HEK293 (cell line): Measurements from ENCODE around the gene NGF.

ENCODE experiments used
- CTCF ChIA-PET: fragments of 350-600 bp; formaldehyde crosslinking; extraction: SDS; loops from one replicate; lab custom pipeline; 2021; ENCODE audit warnings: antibody characterized with exemption; lab: Yijun Ruan, JAX
- POLR2A ChIA-PET: fragments of 300-600 bp; formaldehyde crosslinking; extraction: SDS; loops from one replicate; lab custom pipeline; 2020; ENCODE audit warnings: antibody characterized with exemption, inconsistent platforms; lab: Yijun Ruan, JAX
- H3K27ac ChIP-seq: fragments of 200-500 bp; sonication (Bioruptor generic); 2 replicates; pipeline ENCODE4 v1.5.1; 2014; ENCODE audit warnings: low read depth, low read length, control low read depth, inconsistent platforms; ENCODE audit errors: extremely low read depth
- H3K36me3 ChIP-seq, 2 experiments: fragments of 200-500 bp in 1 of 2; sonication (Bioruptor generic) in 1 of 2; 1 replicate in 1 of 2; 2 replicates in 1 of 2; pipeline ENCODE4 v1.5.1; 2014 to 2017; ENCODE audit warnings: inconsistent platforms in 2 of 2, low read length in 2 of 2; ENCODE audit not compliant: control insufficient read depth in 2 of 2, insufficient read depth in 1 of 2
- H3K4me1 ChIP-seq: fragments of 200-500 bp; sonication (Bioruptor generic); 2 replicates; pipeline ENCODE4 v1.5.1; 2014; ENCODE audit warnings: mild to moderate bottlenecking, low read length, inconsistent platforms; ENCODE audit not compliant: control insufficient read depth, insufficient read depth
- H3K4me3 ChIP-seq: 2 replicates; pipeline ENCODE4 v1.5.1; 2011; ENCODE audit warnings: low read depth, mild to moderate bottlenecking, control low read depth, low read length, moderate library complexity
- H3K9me3 ChIP-seq: fragments of 200-500 bp; sonication (Bioruptor generic); 2 replicates; pipeline ENCODE4 v1.5.1; 2014; ENCODE audit warnings: low read depth, low read length, inconsistent platforms; ENCODE audit not compliant: control insufficient read depth, insufficient read depth
- AEBP2 ChIP-seq: fragments of 450-650 bp; formaldehyde crosslinking; IDR thresholded peaks from 2 replicates; pipeline ENCODE4 v1.5.1; 2016; ENCODE audit warnings: missing biosample characterization, missing genetic modification characterization, borderline replicate concordance
- HIC1 ChIP-seq: fragments of 450-650 bp; formaldehyde crosslinking; IDR thresholded peaks from 2 replicates; pipeline ENCODE4 v1.5.1; 2016; ENCODE audit warnings: missing biosample characterization, missing genetic modification characterization
- PRDM2 ChIP-seq: fragments of 450-650 bp; formaldehyde crosslinking; IDR thresholded peaks from 2 replicates; pipeline ENCODE4 v1.5.1; 2016; ENCODE audit warnings: missing biosample characterization, missing genetic modification characterization, borderline replicate concordance
- SETDB1 ChIP-seq: IDR thresholded peaks from one replicate; pipeline ENCODE4 v1.6.1; 2017; ENCODE audit warnings: mild to moderate bottlenecking, low read length, moderate library complexity, mixed read lengths; ENCODE audit not compliant: insufficient read length
- TRIM28 ChIP-seq: IDR thresholded peaks from 2 replicates; pipeline ENCODE4 v1.6.1; 2011; ENCODE audit warnings: low read length, control low read depth, borderline replicate concordance
- YY1 ChIP-seq: fragments of 450-650 bp; formaldehyde crosslinking; IDR thresholded peaks from 2 replicates; pipeline ENCODE4 v1.5.1; 2018; ENCODE audit warnings: missing biosample characterization, missing genetic modification characterization
- ZNF10 ChIP-seq: fragments of 450-650 bp; formaldehyde crosslinking; IDR thresholded peaks from 2 replicates; pipeline ENCODE4 v1.5.1; 2017; ENCODE audit warnings: missing biosample characterization, missing genetic modification characterization
- ZNF132 ChIP-seq: fragments of 450-650 bp; formaldehyde crosslinking; IDR thresholded peaks from 2 replicates; pipeline ENCODE4 v1.5.1; 2017; ENCODE audit warnings: missing biosample characterization, missing genetic modification characterization, borderline replicate concordance
- ZNF175 ChIP-seq: fragments of 450-650 bp; formaldehyde crosslinking; IDR thresholded peaks from 2 replicates; pipeline ENCODE4 v1.5.1; 2016; ENCODE audit warnings: missing biosample characterization, missing genetic modification characterization
- ZNF202 ChIP-seq: fragments of 450-650 bp; formaldehyde crosslinking; IDR thresholded peaks from 2 replicates; pipeline ENCODE4 v1.5.1; 2016; ENCODE audit warnings: missing biosample characterization, missing genetic modification characterization, borderline replicate concordance
- ZNF239 ChIP-seq: fragments of 450-650 bp; formaldehyde crosslinking; IDR thresholded peaks from 2 replicates; pipeline ENCODE4 v1.5.1; 2016; ENCODE audit warnings: missing biosample characterization, missing genetic modification characterization
- ZNF248 ChIP-seq: fragments of 450-650 bp; formaldehyde crosslinking; IDR thresholded peaks from 2 replicates; pipeline ENCODE4 v1.5.1; 2017; ENCODE audit warnings: missing biosample characterization, missing genetic modification characterization
- ZNF354C ChIP-seq: fragments of 450-650 bp; formaldehyde crosslinking; IDR thresholded peaks from 2 replicates; pipeline ENCODE4 v1.5.1; 2016; ENCODE audit warnings: missing biosample characterization, missing genetic modification characterization, low read depth, borderline replicate concordance
- ZNF398 ChIP-seq: fragments of 450-650 bp; formaldehyde crosslinking; IDR thresholded peaks from 2 replicates; pipeline ENCODE4 v1.5.1; 2017; ENCODE audit warnings: missing biosample characterization, missing genetic modification characterization
- ZNF433 ChIP-seq: fragments of 450-650 bp; formaldehyde crosslinking; IDR thresholded peaks from 2 replicates; pipeline ENCODE4 v1.5.1; 2016; ENCODE audit warnings: missing biosample characterization, missing genetic modification characterization, low read depth
- ZNF561 ChIP-seq: fragments of 450-650 bp; IDR thresholded peaks from 2 replicates; pipeline ENCODE4 v1.5.1; 2018; ENCODE audit warnings: missing biosample characterization, missing genetic modification characterization, borderline replicate concordance
- ZNF645 ChIP-seq: fragments of 450-650 bp; formaldehyde crosslinking; IDR thresholded peaks from 2 replicates; pipeline ENCODE4; 2016; ENCODE audit warnings: missing biosample characterization, missing genetic modification characterization
- ZNF701 ChIP-seq: fragments of 450-650 bp; formaldehyde crosslinking; IDR thresholded peaks from 2 replicates; pipeline ENCODE4 v1.5.1; 2016; ENCODE audit warnings: missing biosample characterization, missing genetic modification characterization
- ZNF704 ChIP-seq: fragments of 450-650 bp; formaldehyde crosslinking; IDR thresholded peaks from 2 replicates; pipeline ENCODE4 v1.5.1; 2016; ENCODE audit warnings: missing biosample characterization, missing genetic modification characterization
- ZNF747 ChIP-seq: fragments of 450-650 bp; formaldehyde crosslinking; IDR thresholded peaks from 2 replicates; pipeline ENCODE4 v1.5.1; 2016; ENCODE audit warnings: missing biosample characterization, missing genetic modification characterization

Gene NGF

GRCh38 chr1:115257591-115257990 is 80.5 kb downstream of the NGF start:
- Histone ChIP-seq H3K4me3 (no peak overlapping the region), H3K27ac (no peak overlapping the region), H3K4me1 (no peaks in the 10 kb centered on the region), H3K36me3 (no peaks in the 10 kb centered on the region), H3K9me3 (no peaks in the 10 kb centered on the region; the same call in 1 of the 2 replicates)
- ChIA-PET CTCF (no interaction called here), POLR2A (no interaction called here)
- TF ChIP-seq SETDB1 (no peak), ZNF747 (tag by site-specific recombination) (no peak), PRDM2 (tag by site-specific recombination) (no peak), ZNF10 (no peak), ZNF132 (tag by site-specific recombination) (no peak), ZNF175 (tag by site-specific recombination) (no peak), TRIM28 (no peak), ZNF701 (no peak), ZNF433 (tag by site-specific recombination) (no peak), ZNF645 (tag by site-specific recombination) (no peak), ZNF239 (no peak), ZNF202 (tag by site-specific recombination) (no peak), ZNF248 (tag by site-specific recombination) (no peak), ZNF704 (tag by site-specific recombination) (no peak), ZNF398 (no peak), HIC1 (tag by site-specific recombination) (no peak), ZNF561 (tag by site-specific recombination) (no peak), YY1 (tag by site-specific recombination) (no peak), ZNF354C (no peak), AEBP2 (tag by site-specific recombination) (no peak)
